ENCODE measurements around the gene GABPB2. TPM values are rescaled to one million over a fixed set of nuclear protein-coding genes. Genes with fewer than 3 reads are reported as not detected.

The GABPB2 gene
- polyA plus RNA-seq, 1 of the 3 experiments (the other 2 are of a cell fraction), result 2.4 TPM

DNA sequence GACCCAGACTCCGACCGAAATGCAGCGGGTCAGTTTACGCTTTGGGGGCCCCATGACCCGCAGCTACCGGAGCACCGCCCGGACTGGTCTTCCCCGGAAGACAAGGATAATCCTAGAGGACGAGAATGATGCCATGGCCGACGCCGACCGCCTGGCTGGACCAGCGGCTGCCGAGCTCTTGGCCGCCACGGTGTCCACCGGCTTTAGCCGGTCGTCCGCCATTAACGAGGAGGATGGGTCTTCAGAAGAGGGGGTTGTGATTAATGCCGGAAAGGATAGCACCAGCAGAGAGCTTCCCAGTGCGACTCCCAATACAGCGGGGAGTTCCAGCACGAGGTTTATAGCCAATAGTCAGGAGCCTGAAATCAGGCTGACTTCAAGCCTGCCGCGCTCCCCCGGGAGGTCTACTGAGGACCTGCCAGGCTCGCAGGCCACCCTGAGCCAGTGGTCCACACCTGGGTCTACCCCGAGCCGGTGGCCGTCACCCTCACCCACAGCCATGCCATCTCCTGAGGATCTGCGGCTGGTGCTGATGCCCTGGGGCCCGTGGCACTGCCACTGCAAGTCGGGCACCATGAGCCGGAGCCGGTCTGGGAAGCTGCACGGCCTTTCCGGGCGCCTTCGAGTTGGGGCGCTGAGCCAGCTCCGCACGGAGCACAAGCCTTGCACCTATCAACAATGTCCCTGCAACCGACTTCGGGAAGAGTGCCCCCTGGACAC, 22.5 kb upstream of the GABPB2 start (continued):
- TF ChIP-seq USF1 (IDR thresholded peaks at IDR 0.05; ENCODE audit: borderline replicate concordance, low read depth) (no peak), JUND (IDR thresholded peaks at IDR 0.05) (no peak), CHD2 (IDR thresholded peaks at IDR 0.05; ENCODE audit: low read length, partially characterized antibody) (no peak), REST (IDR thresholded peaks at IDR 0.05; ENCODE audit: low read depth, low read length) (no peak), EP300 (IDR thresholded peaks at IDR 0.05; ENCODE audit: borderline replicate concordance in 1 of 2, low read depth in 1 of 2, low read length in 1 of 2) (no peak), ELF1 (IDR thresholded peaks at IDR 0.05) (peak; percentile 9; the same call in 1 of the 2 replicates), MXI1 (IDR thresholded peaks at IDR 0.05; ENCODE audit: low read depth, low read length) (peak; percentile 60; the same call in 1 of the 2 replicates), RFX5 (IDR thresholded peaks at IDR 0.05; ENCODE audit: low read length) (no peak), GATA2 (CRISPR knock-in tag; IDR thresholded peaks at IDR 0.05) (no peak), ZBTB33 (IDR thresholded peaks at IDR 0.05; ENCODE audit: borderline replicate concordance, low read depth) (no peak), EZH2phosphoT487 (IDR thresholded peaks at IDR 0.05; ENCODE audit: borderline replicate concordance, low read depth) (no peak), YY1 (IDR thresholded peaks at IDR 0.05; ENCODE audit: low read depth) (peak; percentile 87), TEAD4 (IDR thresholded peaks at IDR 0.05; ENCODE audit: borderline replicate concordance, insufficient read depth) (no peak), POLR2AphosphoS5 (IDR thresholded peaks at IDR 0.05; ENCODE audit: low read depth, low read length) (no peak), TCF12 (IDR thresholded peaks at IDR 0.05) (no peak), IRF3 (IDR thresholded peaks at IDR 0.05; ENCODE audit: low read depth, low read length) (no peak), MEF2A (IDR thresholded peaks at IDR 0.05; ENCODE audit: borderline replicate concordance, low read depth) (no peak)

All from SK-N-SH (cell line).